ENCODE data around the gene DOP1A. TPM values are rescaled to one million over a fixed set of nuclear protein-coding genes. Genes with fewer than 3 reads are reported as not detected.

DOP1A gene
- total RNA-seq, 1 donor from 2014 or later: 29.5 TPM

- no peaks in the 10 kb centered on the region for H3K27me3 ChIP-seq (ENCODE audit: control insufficient read depth, insufficient read depth, low read length)
- no peak for FAIRE-seq
- peaks cover 3% of the 10 kb centered on the region for H3K36me3 ChIP-seq (ENCODE audit: control insufficient read depth, insufficient read depth, low read length)
- H3K4me3 ChIP-seq (ENCODE audit: low read depth, low read length): no peak overlapping the region
- TF ChIP-seq, protein P1, sequence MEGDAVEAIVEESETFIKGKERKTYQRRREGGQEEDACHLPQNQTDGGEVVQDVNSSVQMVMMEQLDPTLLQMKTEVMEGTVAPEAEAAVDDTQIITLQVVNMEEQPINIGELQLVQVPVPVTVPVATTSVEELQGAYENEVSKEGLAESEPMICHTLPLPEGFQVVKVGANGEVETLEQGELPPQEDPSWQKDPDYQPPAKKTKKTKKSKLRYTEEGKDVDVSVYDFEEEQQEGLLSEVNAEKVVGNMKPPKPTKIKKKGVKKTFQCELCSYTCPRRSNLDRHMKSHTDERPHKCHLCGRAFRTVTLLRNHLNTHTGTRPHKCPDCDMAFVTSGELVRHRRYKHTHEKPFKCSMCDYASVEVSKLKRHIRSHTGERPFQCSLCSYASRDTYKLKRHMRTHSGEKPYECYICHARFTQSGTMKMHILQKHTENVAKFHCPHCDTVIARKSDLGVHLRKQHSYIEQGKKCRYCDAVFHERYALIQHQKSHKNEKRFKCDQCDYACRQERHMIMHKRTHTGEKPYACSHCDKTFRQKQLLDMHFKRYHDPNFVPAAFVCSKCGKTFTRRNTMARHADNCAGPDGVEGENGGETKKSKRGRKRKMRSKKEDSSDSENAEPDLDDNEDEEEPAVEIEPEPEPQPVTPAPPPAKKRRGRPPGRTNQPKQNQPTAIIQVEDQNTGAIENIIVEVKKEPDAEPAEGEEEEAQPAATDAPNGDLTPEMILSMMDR (IDR thresholded peaks at IDR 0.05; ENCODE audit: insufficient read depth, low read length, severe bottlenecking): peak; percentile 79
- DNase-seq (ENCODE audit: low read depth): peak; percentile 54
Measured at GRCh38 chr6:83057705-83058321, 9.7 kb upstream of the DOP1A start.

GRCh38 chr6:83061190-83061589 lies 6.3 kb upstream of the DOP1A start:
- Histone ChIP-seq H3K27me3 (ENCODE audit: control insufficient read depth, insufficient read depth, low read length) (no peaks in the 10 kb centered on the region), H3K4me3 (ENCODE audit: low read depth, low read length) (no peak overlapping the region), H3K36me3 (ENCODE audit: control insufficient read depth, insufficient read depth, low read length) (no peaks in the 10 kb centered on the region)
- DNase-seq (ENCODE audit: low read depth) (no peak), FAIRE-seq (no peak)
- TF ChIP-seq, protein P1 (IDR thresholded peaks at IDR 0.05; ENCODE audit: insufficient read depth, low read length, severe bottlenecking): no peak

- FAIRE-seq (no peak), DNase-seq (ENCODE audit: low read depth) (no peak)
- Histone ChIP-seq H3K27me3 (ENCODE audit: control insufficient read depth, insufficient read depth, low read length) (no peaks in the 10 kb centered on the region), H3K4me3 (ENCODE audit: low read depth, low read length) (no peak overlapping the region), H3K36me3 (ENCODE audit: control insufficient read depth, insufficient read depth, low read length) (no peaks in the 10 kb centered on the region)
- TF ChIP-seq, protein P1 (IDR thresholded peaks at IDR 0.05; ENCODE audit: insufficient read depth, low read length, severe bottlenecking): no peak
Measured at GRCh38 chr6:83062225-83062624, 5.2 kb upstream of the DOP1A start.

GRCh38 chr6:83065511-83066192 lies 1.8 kb upstream of the DOP1A start, which contains the start of gene UBE3D:
UBE3D (minus strand) TSS chr6:83065841; CDS start chr6:83065718, 123 bp downstream.
- no peak for FAIRE-seq
- peak; percentile 56 for DNase-seq (ENCODE audit: low read depth)
- Histone ChIP-seq H3K4me3 (ENCODE audit: low read depth, low read length) (peak within 1 kb of the TSS; percentile 87), H3K36me3 (ENCODE audit: control insufficient read depth, insufficient read depth, low read length) (no peaks in the 10 kb centered on the region), H3K27me3 (ENCODE audit: control insufficient read depth, insufficient read depth, low read length) (no peaks in the 10 kb centered on the region)
- TF ChIP-seq, protein P1 (IDR thresholded peaks at IDR 0.05; ENCODE audit: insufficient read depth, low read length, severe bottlenecking): peak; percentile 99

DNA sequence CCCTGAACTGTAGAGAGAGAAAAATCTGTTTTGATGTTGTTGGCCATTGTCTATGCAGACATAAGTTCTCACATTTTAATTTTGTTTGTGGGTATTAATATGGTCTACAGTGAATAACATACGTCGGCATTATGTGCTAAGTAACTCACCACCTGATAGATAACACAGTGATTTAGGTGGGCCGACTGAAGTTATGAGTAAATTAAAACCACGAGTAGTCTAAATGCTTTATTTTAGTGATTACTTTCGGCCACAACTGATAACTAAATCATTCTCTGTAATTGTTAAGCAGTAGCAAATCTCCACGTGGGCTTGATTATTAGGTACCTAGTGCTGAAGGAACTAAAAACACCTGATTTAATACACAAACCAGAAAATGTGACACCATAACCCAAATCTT lies 1.1 kb downstream of the DOP1A start:
- TF ChIP-seq, protein P1 (IDR thresholded peaks at IDR 0.05; ENCODE audit: insufficient read depth, low read length, severe bottlenecking): no peak
- FAIRE-seq: no peak
- H3K4me3 ChIP-seq (ENCODE audit: low read depth, low read length): peak overlapping the region; percentile 83

More for the DNA sequence above, 1.1 kb downstream of the DOP1A start:
- DNase-seq (ENCODE audit: low read depth): no peak
- H3K36me3 ChIP-seq (ENCODE audit: control insufficient read depth, insufficient read depth, low read length): peaks cover 1% of the 10 kb centered on the region
- no peaks in the 10 kb centered on the region for H3K27me3 ChIP-seq (ENCODE audit: control insufficient read depth, insufficient read depth, low read length)

All from bronchial epithelial cell (primary cell).